GM21723 (cell line): ENCODE results near the gene SYNCRIP.
"Not testable (repeated sequence)": the region's sequence is repeated elsewhere in the genome, so short reads cannot be mapped to it uniquely, and the experiment has no call there.

Experiments
- ATAC-seq: cut with Tn5 transposase; IDR thresholded peaks from one replicate; pipeline ENCODE4 v1.9.1; 2021; ENCODE audit warnings: mild to moderate bottlenecking, moderate library complexity; ENCODE audit not compliant: unreplicated experiment

The SYNCRIP gene

GRCh38 chr6:85600713-85601313 lies 41.9 kb downstream of the SYNCRIP start:
- ATAC-seq: no peak

- peak; percentile 22 for ATAC-seq
These were observed 48.3 kb downstream of the SYNCRIP start for GRCh38 chr6:85594197-85594930.

- peak; percentile 89 for ATAC-seq
These were observed 49.1 kb downstream of the SYNCRIP start, which contains the start of gene SNX14 for GRCh38 chr6:85593438-85594196. Gene SNX14, minus strand, starts transcription at chr6:85593858. Its CDS starts 140 bp downstream, at chr6:85593718.

GRCh38 chr6:85592033-85592432 lies 50.7 kb downstream of the SYNCRIP start:
- ATAC-seq: no peak

GRCh38 chr6:85591207-85591606 lies 51.5 kb downstream of the SYNCRIP start:
- no peak for ATAC-seq

GRCh38 chr6:85585741-85586140 lies 56.9 kb downstream of the SYNCRIP start:
- ATAC-seq: no peak

GRCh38 chr6:85582832-85583231 lies 59.9 kb downstream of the SYNCRIP start:
- ATAC-seq: not testable (repeated sequence)

- ATAC-seq: no peak
These were observed 61.1 kb downstream of the SYNCRIP start for GRCh38 chr6:85581572-85581971.

- no peak for ATAC-seq
These were observed 61.8 kb downstream of the SYNCRIP start for GRCh38 chr6:85580878-85581267.

GRCh38 chr6:85580118-85580877 lies 62.4 kb downstream of the SYNCRIP start:
- ATAC-seq: no peak

GRCh38 chr6:85579581-85579980 lies 63.1 kb downstream of the SYNCRIP start:
- no peak for ATAC-seq

GRCh38 chr6:85576476-85576875 lies 66.2 kb downstream of the SYNCRIP start:
- ATAC-seq: no peak

GRCh38 chr6:85574932-85575598 lies 67.6 kb downstream of the SYNCRIP start:
- ATAC-seq: no peak

GRCh38 chr6:85569323-85569722 lies 73.4 kb downstream of the SYNCRIP start:
- no peak for ATAC-seq

GRCh38 chr6:85568411-85568810 lies 74.3 kb downstream of the SYNCRIP start:
- no peak for ATAC-seq

GRCh38 chr6:85565736-85566135 lies 77.0 kb downstream of the SYNCRIP start:
- ATAC-seq: no peak

- not testable (repeated sequence) for ATAC-seq
These were observed 78.5 kb downstream of the SYNCRIP start for GRCh38 chr6:85564223-85564622.
